ENCODE measurements around the gene FAM222A. TPM values are rescaled to one million over a fixed set of nuclear protein-coding genes. Genes with fewer than 3 reads are reported as not detected.

The FAM222A gene
- polyA plus RNA-seq, 1 donor = 6.3 TPM

GRCh38 chr12:109752117-109753053, 38.8 kb downstream of the FAM222A start:
- Histone ChIP-seq H3K27ac (ENCODE audit: low read length) (peak overlapping the region; percentile 4), H3K27me3 (ENCODE audit: control insufficient read depth, insufficient read depth, low read length) (no peaks in the 10 kb centered on the region), H3K4me3 (ENCODE audit: low read length) (no peak overlapping the region), H3K36me3 (ENCODE audit: control insufficient read depth, insufficient read depth, low read length) (no peaks in the 10 kb centered on the region), H3K4me1 (ENCODE audit: control insufficient read depth, insufficient read depth, low read length) (peaks cover 19% of the 10 kb centered on the region), H3K9me3 (ENCODE audit: control insufficient read depth, low read depth, low read length) (peaks cover 2% of the 10 kb centered on the region)
- DNase-seq = no peak
- WGBS (ENCODE audit: insufficient coverage, low lambda C conversion rate) = no CpG with 5 or more reads among the region's 6 CpGs

- Histone ChIP-seq H3K36me3 (ENCODE audit: control insufficient read depth, insufficient read depth, low read length) (no peaks in the 10 kb centered on the region), H3K27ac (ENCODE audit: low read length) (peak overlapping the region; percentile 43), H3K27me3 (ENCODE audit: control insufficient read depth, insufficient read depth, low read length) (no peaks in the 10 kb centered on the region), H3K4me3 (ENCODE audit: low read length) (no peak overlapping the region), H3K9me3 (ENCODE audit: control insufficient read depth, low read depth, low read length) (peaks cover 2% of the 10 kb centered on the region), H3K4me1 (ENCODE audit: control insufficient read depth, insufficient read depth, low read length) (peaks cover 19% of the 10 kb centered on the region)
- peak; percentile 38 to 68 for DNase-seq
- no CpG with 5 or more reads among the region's 5 CpGs for WGBS (ENCODE audit: insufficient coverage, low lambda C conversion rate)
Measured at GRCh38 chr12:109753054-109753401, 39.4 kb downstream of the FAM222A start.

- Histone ChIP-seq H3K27me3 (ENCODE audit: control insufficient read depth, insufficient read depth, low read length) (no peaks in the 10 kb centered on the region), H3K4me3 (ENCODE audit: low read length) (no peak overlapping the region), H3K27ac (ENCODE audit: low read length) (no peak overlapping the region), H3K4me1 (ENCODE audit: control insufficient read depth, insufficient read depth, low read length) (peaks cover 19% of the 10 kb centered on the region), H3K36me3 (ENCODE audit: control insufficient read depth, insufficient read depth, low read length) (no peaks in the 10 kb centered on the region), H3K9me3 (ENCODE audit: control insufficient read depth, low read depth, low read length) (peaks cover 2% of the 10 kb centered on the region)
- no peak for DNase-seq
- WGBS (ENCODE audit: insufficient coverage, low lambda C conversion rate) = 29% methylated on average over 1 of the region's 2 CpGs
Measured at GRCh38 chr12:109753959-109754358, 40.3 kb downstream of the FAM222A start.

GRCh38 chr12:109756457-109756856, 42.8 kb downstream of the FAM222A start:
- WGBS (ENCODE audit: insufficient coverage, low lambda C conversion rate) = no CpG with 5 or more reads among the region's 1 CpG
- H3K9me3 ChIP-seq (ENCODE audit: control insufficient read depth, low read depth, low read length) = peaks cover 2% of the 10 kb centered on the region
- H3K4me1 ChIP-seq (ENCODE audit: control insufficient read depth, insufficient read depth, low read length) = peaks cover 19% of the 10 kb centered on the region
- no peaks in the 10 kb centered on the region for H3K36me3 ChIP-seq (ENCODE audit: control insufficient read depth, insufficient read depth, low read length)
- no peaks in the 10 kb centered on the region for H3K27me3 ChIP-seq (ENCODE audit: control insufficient read depth, insufficient read depth, low read length)
- H3K4me3 ChIP-seq (ENCODE audit: low read length) = no peak overlapping the region
- H3K27ac ChIP-seq (ENCODE audit: low read length) = no peak overlapping the region
- no peak for DNase-seq

- peaks cover 6% of the 10 kb centered on the region for H3K4me1 ChIP-seq (ENCODE audit: control insufficient read depth, insufficient read depth, low read length)
- no CpG with 5 or more reads among the region's 11 CpGs for WGBS (ENCODE audit: insufficient coverage, low lambda C conversion rate)
- no peak overlapping the region for H3K27ac ChIP-seq (ENCODE audit: low read length)
- H3K9me3 ChIP-seq (ENCODE audit: control insufficient read depth, low read depth, low read length) = peaks cover 2% of the 10 kb centered on the region
- H3K27me3 ChIP-seq (ENCODE audit: control insufficient read depth, insufficient read depth, low read length) = no peaks in the 10 kb centered on the region
- no peak overlapping the region for H3K4me3 ChIP-seq (ENCODE audit: low read length)
- H3K36me3 ChIP-seq (ENCODE audit: control insufficient read depth, insufficient read depth, low read length) = no peaks in the 10 kb centered on the region
- no peak for DNase-seq
Measured at GRCh38 chr12:109757671-109758265, 44.1 kb downstream of the FAM222A start.

GRCh38 chr12:109758426-109759420, 45.1 kb downstream of the FAM222A start:
- H3K27me3 ChIP-seq (ENCODE audit: control insufficient read depth, insufficient read depth, low read length) = no peaks in the 10 kb centered on the region
- no peak for DNase-seq
- H3K36me3 ChIP-seq (ENCODE audit: control insufficient read depth, insufficient read depth, low read length) = no peaks in the 10 kb centered on the region
- WGBS (ENCODE audit: insufficient coverage, low lambda C conversion rate) = 80% methylated on average over 1 of the region's 15 CpGs
- no peak overlapping the region for H3K4me3 ChIP-seq (ENCODE audit: low read length)
- H3K27ac ChIP-seq (ENCODE audit: low read length) = no peak overlapping the region
- no peaks in the 10 kb centered on the region for H3K4me1 ChIP-seq (ENCODE audit: control insufficient read depth, insufficient read depth, low read length)
- peaks cover 2% of the 10 kb centered on the region for H3K9me3 ChIP-seq (ENCODE audit: control insufficient read depth, low read depth, low read length)

- Histone ChIP-seq H3K27ac (ENCODE audit: low read length) (no peak overlapping the region), H3K4me3 (ENCODE audit: low read length) (no peak overlapping the region), H3K4me1 (ENCODE audit: control insufficient read depth, insufficient read depth, low read length) (no peaks in the 10 kb centered on the region), H3K27me3 (ENCODE audit: control insufficient read depth, insufficient read depth, low read length) (no peaks in the 10 kb centered on the region), H3K9me3 (ENCODE audit: control insufficient read depth, low read depth, low read length) (peaks cover 2% of the 10 kb centered on the region), H3K36me3 (ENCODE audit: control insufficient read depth, insufficient read depth, low read length) (no peaks in the 10 kb centered on the region)
- no peak for DNase-seq
- WGBS (ENCODE audit: insufficient coverage, low lambda C conversion rate) = no CpG with 5 or more reads among the region's 13 CpGs
Measured at GRCh38 chr12:109759595-109759994, 46.0 kb downstream of the FAM222A start.

- WGBS (ENCODE audit: insufficient coverage, low lambda C conversion rate) = no CpG with 5 or more reads among the region's 18 CpGs
- no peaks in the 10 kb centered on the region for H3K27me3 ChIP-seq (ENCODE audit: control insufficient read depth, insufficient read depth, low read length)
- no peak for DNase-seq
- H3K4me1 ChIP-seq (ENCODE audit: control insufficient read depth, insufficient read depth, low read length) = no peaks in the 10 kb centered on the region
- H3K27ac ChIP-seq (ENCODE audit: low read length) = no peak overlapping the region
- H3K36me3 ChIP-seq (ENCODE audit: control insufficient read depth, insufficient read depth, low read length) = no peaks in the 10 kb centered on the region
- H3K9me3 ChIP-seq (ENCODE audit: control insufficient read depth, low read depth, low read length) = peaks cover 2% of the 10 kb centered on the region
- H3K4me3 ChIP-seq (ENCODE audit: low read length) = no peak overlapping the region
Measured at GRCh38 chr12:109760031-109760929, 46.7 kb downstream of the FAM222A start.

- Histone ChIP-seq H3K4me1 (ENCODE audit: control insufficient read depth, insufficient read depth, low read length) (no peaks in the 10 kb centered on the region), H3K9me3 (ENCODE audit: control insufficient read depth, low read depth, low read length) (peaks cover 2% of the 10 kb centered on the region), H3K27me3 (ENCODE audit: control insufficient read depth, insufficient read depth, low read length) (no peaks in the 10 kb centered on the region), H3K36me3 (ENCODE audit: control insufficient read depth, insufficient read depth, low read length) (no peaks in the 10 kb centered on the region), H3K27ac (ENCODE audit: low read length) (no peak overlapping the region), H3K4me3 (ENCODE audit: low read length) (no peak overlapping the region)
- DNase-seq = no peak
- no CpG with 5 or more reads among the region's 16 CpGs for WGBS (ENCODE audit: insufficient coverage, low lambda C conversion rate)
Measured at GRCh38 chr12:109760930-109761921, 47.6 kb downstream of the FAM222A start.
